GM12872 (cell line): ENCODE results near the gene FOXO3.

ENCODE experiments used
- CTCF ChIP-seq: IDR thresholded peaks from 3 replicates; pipeline ENCODE4 v1.5.1; 2011; ENCODE audit warnings: low read depth, mild to moderate bottlenecking, low read length, moderate library complexity; ENCODE audit not compliant: insufficient read depth

The FOXO3 gene

GRCh38 chr6:108684771-108685329, 124.1 kb downstream of the FOXO3 start:
- no peak for TF ChIP-seq CTCF

GRCh38 chr6:108685970-108686369, 125.3 kb downstream of the FOXO3 start:
- TF ChIP-seq CTCF: no peak

GRCh38 chr6:108686896-108687295, 126.2 kb downstream of the FOXO3 start:
- TF ChIP-seq CTCF: no peak

- no peak for TF ChIP-seq CTCF
Observed at GRCh38 chr6:108687921-108688320, 127.2 kb downstream of the FOXO3 start.

- no peak for TF ChIP-seq CTCF
Observed at GRCh38 chr6:108689272-108690161, 128.8 kb downstream of the FOXO3 start.

- no peak for TF ChIP-seq CTCF
Observed at GRCh38 chr6:108690326-108691049, 129.8 kb downstream of the FOXO3 start.

- TF ChIP-seq CTCF: no peak
Observed at GRCh38 chr6:108693430-108694154, 132.9 kb downstream of the FOXO3 start.
